ENCODE measurements around the gene SSPN. TPM values are rescaled to one million over a fixed set of nuclear protein-coding genes. Genes with fewer than 3 reads are reported as not detected.

The SSPN gene
- polyA plus RNA-seq, 1 donor from 2014 or later, result 0.26 TPM

- no peaks in the 10 kb centered on the region for H3K9me3 ChIP-seq (ENCODE audit: low read length)
- H3K27ac ChIP-seq (ENCODE audit: low read length), result no peak overlapping the region
- H3K9ac ChIP-seq (ENCODE audit: low read length), result no peak overlapping the region
- no peaks in the 10 kb centered on the region for H4K20me1 ChIP-seq (ENCODE audit: insufficient read depth)
- no peak overlapping the region for H3K4me2 ChIP-seq (ENCODE audit: low read length)
- no peaks in the 10 kb centered on the region for H3K36me3 ChIP-seq (ENCODE audit: insufficient read depth, low read length)
- no peak overlapping the region for H2AFZ ChIP-seq (ENCODE audit: low read depth, low read length)
- no peak overlapping the region for H3K4me3 ChIP-seq (ENCODE audit: low read length)
- H3K9me2 ChIP-seq (ENCODE audit: insufficient read depth, low read length), result no peaks in the 10 kb centered on the region
- no peaks in the 10 kb centered on the region for H3K79me2 ChIP-seq (replicated peaks; ENCODE audit: insufficient read depth, low read length)
- no peaks in the 10 kb centered on the region for H3K27me3 ChIP-seq (ENCODE audit: insufficient read depth, low read depth, low read length)
- H3F3A ChIP-seq (ENCODE audit: insufficient read depth, low read length, poor library complexity, severe bottlenecking), result no peaks in the 10 kb centered on the region
- TF ChIP-seq RAD21 (conservative IDR thresholded peaks at IDR 0.05), result no peak
- no peak for TF ChIP-seq MXI1 (conservative IDR thresholded peaks at IDR 0.05; ENCODE audit: poor library complexity, severe bottlenecking)
- TF ChIP-seq SMC3 (conservative IDR thresholded peaks at IDR 0.05; ENCODE audit: poor library complexity), result no peak
- TF ChIP-seq POLR2AphosphoS5 (IDR thresholded peaks at IDR 0.05), result no peak
These were observed 8.2 kb upstream of the SSPN start for GRCh38 chr12:26187014-26187798.

- Histone ChIP-seq H4K20me1 (ENCODE audit: insufficient read depth) (no peaks in the 10 kb centered on the region), H3K4me3 (ENCODE audit: low read length) (no peak overlapping the region), H3K4me2 (ENCODE audit: low read length) (no peak overlapping the region), H3F3A (ENCODE audit: insufficient read depth, low read length, poor library complexity, severe bottlenecking) (no peaks in the 10 kb centered on the region), H3K79me2 (replicated peaks; ENCODE audit: insufficient read depth, low read length) (no peaks in the 10 kb centered on the region), H2AFZ (ENCODE audit: low read depth, low read length) (no peak overlapping the region), H3K9me3 (ENCODE audit: low read length) (no peaks in the 10 kb centered on the region), H3K9me2 (ENCODE audit: insufficient read depth, low read length) (no peaks in the 10 kb centered on the region), H3K36me3 (ENCODE audit: insufficient read depth, low read length) (no peaks in the 10 kb centered on the region), H3K27me3 (ENCODE audit: insufficient read depth, low read depth, low read length) (no peaks in the 10 kb centered on the region), H3K9ac (ENCODE audit: low read length) (no peak overlapping the region), H3K27ac (ENCODE audit: low read length) (no peak overlapping the region)
- TF ChIP-seq SMC3 (conservative IDR thresholded peaks at IDR 0.05; ENCODE audit: poor library complexity) (no peak), MXI1 (conservative IDR thresholded peaks at IDR 0.05; ENCODE audit: poor library complexity, severe bottlenecking) (no peak), REST (IDR thresholded peaks at IDR 0.05; ENCODE audit: borderline replicate concordance) (no peak), EP300 (conservative IDR thresholded peaks at IDR 0.05; ENCODE audit: poor library complexity, severe bottlenecking) (no peak), TAF1 (IDR thresholded peaks at IDR 0.05; ENCODE audit: low read depth) (no peak), RAD21 (conservative IDR thresholded peaks at IDR 0.05) (no peak), CTCF (IDR thresholded peaks at IDR 0.05; ENCODE audit: poor library complexity, severe bottlenecking) (no peak), POLR2AphosphoS5 (IDR thresholded peaks at IDR 0.05) (no peak), EZH2 (IDR thresholded peaks at IDR 0.05; ENCODE audit: borderline replicate concordance, insufficient read depth, low read length, poor library complexity, severe bottlenecking) (no peak)
These were observed 7.2 kb upstream of the SSPN start for GRCh38 chr12:26188127-26188526.

All from neural cell (in vitro differentiated cells).